OCI-LY7 (cell line): ENCODE data around the gene LPP. TPM values are rescaled to one million over a fixed set of nuclear protein-coding genes. Genes with fewer than 3 reads are reported as not detected.

Experiments used
- BruUV-seq: library from RNA; stranded (reverse); fragments of 400-500 nt; replicated peaks from 2 replicates; lab custom pipeline; 2021; lab: Mats Ljungman, UMichigan
- CTCF ChIA-PET: fragments of 300-600 bp; sonication (Branson Sonifier 250); formaldehyde crosslinking; loops from one replicate; lab custom pipeline; 2022; ENCODE audit warnings: antibody characterized with exemption; ENCODE audit not compliant: unreplicated experiment; lab: Charles Lee
- POLR2A ChIA-PET: fragments of 300-600 bp; sonication (Branson Sonifier 250); formaldehyde crosslinking; loops from one replicate; lab custom pipeline; 2022; ENCODE audit warnings: antibody characterized with exemption; lab: Charles Lee
- DNase-seq: peaks from one replicate; pipeline ENCODE4 v3.0.0-alpha.2; 2015; ENCODE audit warnings: low spot score
- H2AFZ ChIP-seq: fragments of 200-600 bp; sonication (generic), shearing (Covaris generic); 2 replicates; pipeline ENCODE4 v1.6.1; 2014; ENCODE audit warnings: mild to moderate bottlenecking, antibody characterized with exemption, low read length, moderate library complexity
- H3K27ac ChIP-seq: fragments of 200-600 bp; sonication (generic); 2 replicates; pipeline ENCODE4 v1.5.1; 2014; ENCODE audit warnings: mixed run types, low read depth, mild to moderate bottlenecking, moderate library complexity, low read length, inconsistent platforms; ENCODE audit not compliant: poor library complexity, severe bottlenecking
- H3K36me3 ChIP-seq: fragments of 200-600 bp; sonication (generic); 2 replicates; pipeline ENCODE4 v1.6.1; 2014; ENCODE audit warnings: mild to moderate bottlenecking, antibody characterized with exemption, low read length, moderate library complexity, mixed read lengths; ENCODE audit not compliant: insufficient read depth
- H3K4me1 ChIP-seq: fragments of 200-600 bp; sonication (generic); 2 replicates; pipeline ENCODE4 v1.5.1; 2014; ENCODE audit warnings: mild to moderate bottlenecking, low read length; ENCODE audit not compliant: insufficient read depth, poor library complexity, severe bottlenecking
- H3K4me2 ChIP-seq: fragments of 200-600 bp; sonication (generic); 2 replicates; pipeline ENCODE4 v1.6.1; 2014; ENCODE audit warnings: mild to moderate bottlenecking, low read length
- H3K4me3 ChIP-seq: fragments of 200-600 bp; sonication (generic); 2 replicates; pipeline ENCODE4 v1.5.1; 2014; ENCODE audit warnings: mild to moderate bottlenecking, low read depth, low read length; ENCODE audit not compliant: poor library complexity, severe bottlenecking
- H3K79me2 ChIP-seq: fragments of 200-600 bp; sonication (generic); 2 replicates; pipeline ENCODE4 v1.6.1; 2016; ENCODE audit warnings: low read depth, mild to moderate bottlenecking, low read length, moderate library complexity, mixed read lengths; ENCODE audit not compliant: insufficient read depth
- H3K9me2 ChIP-seq: fragments of 200-600 bp; sonication (generic); 2 replicates; pipeline ENCODE4 v1.6.1; 2016; ENCODE audit warnings: mild to moderate bottlenecking, low read length, mixed read lengths; ENCODE audit not compliant: insufficient read depth
- H3K9me3 ChIP-seq: fragments of 200-600 bp; sonication (generic); 2 replicates; pipeline ENCODE4 v1.6.1; 2014; ENCODE audit warnings: mild to moderate bottlenecking, mixed run types, low read length, mixed read lengths
- H4K20me1 ChIP-seq: fragments of 200-600 bp; sonication (generic); 2 replicates; pipeline ENCODE4 v1.6.1; 2014; ENCODE audit warnings: mild to moderate bottlenecking, antibody characterized with exemption, low read length, moderate library complexity, mixed read lengths; ENCODE audit not compliant: insufficient read depth
- CTCF ChIP-seq: fragments of 200-600 bp; sonication (generic); conservative IDR thresholded peaks from 2 replicates; pipeline ENCODE4 v1.5.1; 2014; ENCODE audit warnings: mild to moderate bottlenecking, antibody characterized with exemption, low read length, moderate library complexity, mixed read lengths
- EZH2phosphoT487 ChIP-seq: fragments of 200-600 bp; sonication (generic); IDR thresholded peaks from 2 replicates; pipeline ENCODE4 v1.6.1; 2018; ENCODE audit warnings: low read depth, borderline replicate concordance, mild to moderate bottlenecking, mixed run types, antibody characterized with exemption, low read length, moderate library complexity, mixed read lengths
- intact Hi-C: fragments of 100-400 bp; cut with micrococcal nuclease; formaldehyde crosslinking; loops from one replicate; pipeline ENCODE4 v1.10.0; 2022; ENCODE audit not compliant: unreplicated experiment
- total RNA-seq, 2 experiments: library from RNA; depleted of rRNA in 1 of 2; stranded (reverse); fragments of >200 nt in 1 of 2; shearing (Covaris generic) in 1 of 2; gene quantifications; 2 replicates each; pipeline ENCODE4 v1.2.3, GENCODE V29; 2014 to 2022

LPP gene
- total RNA-seq, 2 experiments from 2014 or later = 10.9 to 119 TPM

- H3K9me2 ChIP-seq = no peaks in the 10 kb centered on the region
- no peaks in the 10 kb centered on the region for H4K20me1 ChIP-seq
- BruUV-seq = no TSS peak
- CTCF ChIA-PET = interaction anchor here (0.7 to 1.4 kb wide), 2 partner anchors 14 to 1009 kb away, joined by 3 to 4 read pairs; no protein-coding TSS in a partner anchor
- H3K27ac ChIP-seq = no peak overlapping the region
- H3K4me1 ChIP-seq = peaks cover 32% of the 10 kb centered on the region
- no peaks in the 10 kb centered on the region for H3K79me2 ChIP-seq
- H3K9me3 ChIP-seq = peaks cover 7% of the 10 kb centered on the region; the same call in 1 of the 2 replicates
- POLR2A ChIA-PET = interaction anchor here (0.6 to 0.7 kb wide), 2 partner anchors 256 to 539 kb away, joined by 3 read pairs; no protein-coding TSS in a partner anchor
- peaks cover 15% of the 10 kb centered on the region; the same call in 1 of the 2 replicates for H3K36me3 ChIP-seq
- peak; percentile 62 for DNase-seq
- intact Hi-C loops = no loop called here
- no peak overlapping the region for H3K4me3 ChIP-seq
- H3K4me2 ChIP-seq = no peak overlapping the region
- TF ChIP-seq EZH2phosphoT487 (no peak), CTCF (peak; percentile 90)
- H2AFZ ChIP-seq = no peak overlapping the region
Observed at GRCh38 chr3:188749010-188749617, 595.2 kb downstream of the LPP start.

GRCh38 chr3:188749830-188750229 is 595.9 kb downstream of the LPP start:
- Histone ChIP-seq H3K4me1 (peaks cover 39% of the 10 kb centered on the region), H4K20me1 (no peaks in the 10 kb centered on the region), H3K9me3 (peaks cover 7% of the 10 kb centered on the region; the same call in 1 of the 2 replicates), H3K36me3 (peaks cover 15% of the 10 kb centered on the region; the same call in 1 of the 2 replicates), H3K9me2 (no peaks in the 10 kb centered on the region), H3K79me2 (no peaks in the 10 kb centered on the region), H3K27ac (no peak overlapping the region), H3K4me2 (no peak overlapping the region), H3K4me3 (no peak overlapping the region), H2AFZ (no peak overlapping the region)
- intact Hi-C loops = loop anchor here (5.0 to 10.0 kb wide), 4 partner anchors 168 to 805 kb away; no protein-coding TSS in a partner anchor
- no peak for TF ChIP-seq EZH2phosphoT487
- no peak for TF ChIP-seq CTCF
- BruUV-seq = no TSS peak
- POLR2A ChIA-PET = interaction anchor here (0.7 kb wide), 1 partner anchor 256 kb away, joined by 3 read pairs; no protein-coding TSS in a partner anchor
- CTCF ChIA-PET = no interaction called here
- DNase-seq = no peak

GRCh38 chr3:188750617-188751016 is 596.7 kb downstream of the LPP start:
- peaks cover 47% of the 10 kb centered on the region for H3K4me1 ChIP-seq
- intact Hi-C loops = loop anchor here (5.0 to 10.0 kb wide), 4 partner anchors 168 to 806 kb away; no protein-coding TSS in a partner anchor
- CTCF ChIA-PET = no interaction called here
- H3K27ac ChIP-seq = no peak overlapping the region
- TF ChIP-seq CTCF (no peak), EZH2phosphoT487 (no peak)
- H3K4me2 ChIP-seq = no peak overlapping the region
- POLR2A ChIA-PET = interaction anchor here (1.0 kb wide), 1 partner anchor 23 kb away, joined by 3 read pairs; no protein-coding TSS in a partner anchor
- peaks cover 7% of the 10 kb centered on the region; the same call in 1 of the 2 replicates for H3K9me3 ChIP-seq
- DNase-seq = no peak
- H3K79me2 ChIP-seq = no peaks in the 10 kb centered on the region
- no TSS peak for BruUV-seq
- H3K4me3 ChIP-seq = no peak overlapping the region
- H3K36me3 ChIP-seq = peaks cover 15% of the 10 kb centered on the region; the same call in 1 of the 2 replicates
- H4K20me1 ChIP-seq = no peaks in the 10 kb centered on the region
- H3K9me2 ChIP-seq = no peaks in the 10 kb centered on the region
- no peak overlapping the region for H2AFZ ChIP-seq
